Neural cell (in vitro differentiated cells): ENCODE results near the gene C4orf36. TPM values are rescaled to one million over a fixed set of nuclear protein-coding genes. Genes with fewer than 3 reads are reported as not detected.

Source experiments
- H2AFZ ChIP-seq: fragments of 200-600, 300-800 bp; sonication (generic), shearing (Covaris generic); 2 replicates; pipeline ENCODE4 v1.6.0; 2014; ENCODE audit warnings: low read depth, mild to moderate bottlenecking, antibody characterized with exemption, low read length, moderate library complexity
- H3F3A ChIP-seq: fragments of 200-600 bp; shearing (Covaris generic); 2 replicates; pipeline ENCODE4 v1.6.1; 2016; ENCODE audit warnings: mild to moderate bottlenecking, moderate library complexity, mixed read lengths, antibody characterized with exemption, low read length; ENCODE audit not compliant: insufficient read depth, poor library complexity, severe bottlenecking
- H3K27ac ChIP-seq: fragments of 200-600, 300-800 bp; sonication (generic), shearing (Covaris generic); 2 replicates; pipeline ENCODE4 v1.5.1; 2014; ENCODE audit warnings: mild to moderate bottlenecking, low read length, moderate library complexity
- H3K27me3 ChIP-seq: fragments of 300-800, 200-600 bp; sonication (generic), shearing (Covaris generic); 2 replicates; pipeline ENCODE4 v1.6.0; 2014; ENCODE audit warnings: mild to moderate bottlenecking, low read depth, low read length, moderate library complexity; ENCODE audit not compliant: insufficient read depth
- H3K36me3 ChIP-seq: fragments of 300-800, 200-600 bp; sonication (generic), shearing (Covaris generic); 2 replicates; pipeline ENCODE4 v1.5.1; 2014; ENCODE audit warnings: mild to moderate bottlenecking, antibody characterized with exemption, low read length, moderate library complexity; ENCODE audit not compliant: insufficient read depth
- H3K4me2 ChIP-seq: fragments of 300-800, 200-600 bp; sonication (generic), shearing (Covaris generic); 2 replicates; pipeline ENCODE4 v1.6.0; 2014; ENCODE audit warnings: mild to moderate bottlenecking, low read length
- H3K4me3 ChIP-seq: fragments of 300-800, 200-600 bp; sonication (generic), shearing (Covaris generic); 2 replicates; pipeline ENCODE4 v1.5.1; 2014; ENCODE audit warnings: mild to moderate bottlenecking, low read length, moderate library complexity
- H3K79me2 ChIP-seq: fragments of 200-600 bp; shearing (Covaris generic); replicated peaks from 2 replicates; pipeline ENCODE4 v1.6.0; 2014; ENCODE audit warnings: mild to moderate bottlenecking, low read length, moderate library complexity; ENCODE audit not compliant: insufficient read depth
- H3K9ac ChIP-seq: fragments of 300-800, 200-600 bp; sonication (generic), shearing (Covaris generic); 2 replicates; pipeline ENCODE4 v1.6.1; 2016; ENCODE audit warnings: mild to moderate bottlenecking, low read length, mixed read lengths
- H3K9me2 ChIP-seq: fragments of 200-600 bp; shearing (Covaris generic); 2 replicates; pipeline ENCODE4 v1.6.1; 2016; ENCODE audit warnings: mild to moderate bottlenecking, low read length, mixed read lengths; ENCODE audit not compliant: insufficient read depth
- H3K9me3 ChIP-seq: fragments of 200-600, 300-800 bp; sonication (generic), shearing (Covaris generic); 2 replicates; pipeline ENCODE4 v1.6.1; 2016; ENCODE audit warnings: mild to moderate bottlenecking, mixed run types, low read length, moderate library complexity, mixed read lengths
- H4K20me1 ChIP-seq: fragments of 200-600 bp; shearing (Covaris generic); 2 replicates; pipeline ENCODE4 v1.6.1; 2016; ENCODE audit warnings: mild to moderate bottlenecking, mixed run types; ENCODE audit not compliant: insufficient read depth
- CTCF ChIP-seq: fragments of 450-650 bp; IDR thresholded peaks from 2 replicates; pipeline ENCODE4 v1.5.1; 2014; ENCODE audit warnings: antibody characterized with exemption, mild to moderate bottlenecking, moderate library complexity; ENCODE audit not compliant: poor library complexity, severe bottlenecking
- EP300 ChIP-seq: fragments of 450-650 bp; conservative IDR thresholded peaks from 2 replicates; pipeline ENCODE4 v1.6.1; 2014; ENCODE audit warnings: antibody characterized with exemption, mild to moderate bottlenecking, moderate library complexity; ENCODE audit not compliant: poor library complexity, severe bottlenecking
- MXI1 ChIP-seq: fragments of 450-650 bp; conservative IDR thresholded peaks from 2 replicates; pipeline ENCODE4 v1.6.1; 2014; ENCODE audit warnings: antibody characterized with exemption, mild to moderate bottlenecking; ENCODE audit not compliant: poor library complexity, severe bottlenecking
- POLR2AphosphoS5 ChIP-seq: IDR thresholded peaks from 2 replicates; pipeline ENCODE4 v1.6.1; 2012
- RAD21 ChIP-seq: fragments of 450-650 bp; conservative IDR thresholded peaks from 2 replicates; pipeline ENCODE4 v1.6.1; 2014; ENCODE audit warnings: antibody characterized with exemption, mild to moderate bottlenecking, moderate library complexity
- REST ChIP-seq: IDR thresholded peaks from 2 replicates; pipeline ENCODE4 v1.6.1; 2012; ENCODE audit warnings: borderline replicate concordance
- SMC3 ChIP-seq: fragments of 450-650 bp; conservative IDR thresholded peaks from 2 replicates; pipeline ENCODE4 v1.6.1; 2014; ENCODE audit warnings: antibody characterized with exemption, mild to moderate bottlenecking, moderate library complexity; ENCODE audit not compliant: poor library complexity
- TAF1 ChIP-seq: IDR thresholded peaks from 2 replicates; pipeline ENCODE4 v1.6.1; 2012; ENCODE audit warnings: low read depth
- polyA plus RNA-seq: library from polyadenylated mRNA; depleted of rRNA; stranded (reverse); fragments of >200 nt; gene quantifications from 2 replicates; pipeline ENCODE4 v1.2.3, GENCODE V29; 2014

The C4orf36 gene
- polyA plus RNA-seq, 1 donor from 2014 or later, result 1.5 TPM

- Histone ChIP-seq H3K9ac (no peak overlapping the region), H3K36me3 (no peaks in the 10 kb centered on the region), H3K27ac (no peak overlapping the region), H3K79me2 (no peaks in the 10 kb centered on the region), H2AFZ (no peak overlapping the region), H4K20me1 (no peaks in the 10 kb centered on the region), H3K4me2 (no peak overlapping the region), H3K27me3 (no peaks in the 10 kb centered on the region), H3F3A (no peaks in the 10 kb centered on the region), H3K9me3 (no peaks in the 10 kb centered on the region), H3K4me3 (no peak overlapping the region), H3K9me2 (no peaks in the 10 kb centered on the region)
- TF ChIP-seq REST (no peak), EP300 (no peak), MXI1 (no peak), CTCF (no peak), TAF1 (no peak), RAD21 (no peak), SMC3 (no peak), POLR2AphosphoS5 (no peak)
Measured at GRCh38 chr4:86919561-86920223, 27.5 kb upstream of the C4orf36 start.

GRCh38 chr4:86918539-86919072, 26.4 kb upstream of the C4orf36 start:
- H2AFZ ChIP-seq, result no peak overlapping the region
- H3K27ac ChIP-seq, result no peak overlapping the region
- no peaks in the 10 kb centered on the region for H3K9me2 ChIP-seq
- no peaks in the 10 kb centered on the region for H3K36me3 ChIP-seq
- H3F3A ChIP-seq, result no peaks in the 10 kb centered on the region
- H3K79me2 ChIP-seq, result no peaks in the 10 kb centered on the region
- no peak overlapping the region for H3K4me3 ChIP-seq
- H3K9ac ChIP-seq, result no peak overlapping the region
- no peak overlapping the region for H3K4me2 ChIP-seq
- no peaks in the 10 kb centered on the region for H4K20me1 ChIP-seq
- TF ChIP-seq CTCF (no peak), SMC3 (no peak), EP300 (no peak), TAF1 (no peak), RAD21 (no peak)
- no peaks in the 10 kb centered on the region for H3K27me3 ChIP-seq
- no peaks in the 10 kb centered on the region for H3K9me3 ChIP-seq
